HG03457 (cell line): ENCODE data around the gene ST6GALNAC3.

Experiments
- ATAC-seq: cut with Tn5 transposase; IDR thresholded peaks from one replicate; pipeline ENCODE4 v1.9.1; 2021; ENCODE audit warnings: moderate number of reproducible peaks; ENCODE audit not compliant: unreplicated experiment

Gene ST6GALNAC3

GRCh38 chr1:76186554-76187170 lies 112.1 kb downstream of the ST6GALNAC3 start:
- no peak for ATAC-seq

- no peak for ATAC-seq
Observed at GRCh38 chr1:76187436-76187835, 112.9 kb downstream of the ST6GALNAC3 start.

- no peak for ATAC-seq
Observed at GRCh38 chr1:76189310-76189709, 114.8 kb downstream of the ST6GALNAC3 start.

GRCh38 chr1:76190749-76191424 lies 116.3 kb downstream of the ST6GALNAC3 start:
- no peak for ATAC-seq

- ATAC-seq: no peak
Observed at GRCh38 chr1:76191561-76191960, 117.0 kb downstream of the ST6GALNAC3 start.

GRCh38 chr1:76198452-76198851 lies 123.9 kb downstream of the ST6GALNAC3 start:
- ATAC-seq: no peak

GRCh38 chr1:76202670-76203069 lies 128.1 kb downstream of the ST6GALNAC3 start:
- ATAC-seq: no peak

GRCh38 chr1:76203127-76203526 lies 128.6 kb downstream of the ST6GALNAC3 start:
- no peak for ATAC-seq

GRCh38 chr1:76209238-76209637 lies 134.7 kb downstream of the ST6GALNAC3 start:
- ATAC-seq: no peak

- no peak for ATAC-seq
Observed at GRCh38 chr1:76209648-76210047, 135.1 kb downstream of the ST6GALNAC3 start.

GRCh38 chr1:76210160-76210559 lies 135.6 kb downstream of the ST6GALNAC3 start:
- no peak for ATAC-seq

GRCh38 chr1:76218888-76219287 lies 144.3 kb downstream of the ST6GALNAC3 start:
- ATAC-seq: no peak

- ATAC-seq: no peak
Observed at GRCh38 chr1:76219366-76219818, 144.8 kb downstream of the ST6GALNAC3 start.

- no peak for ATAC-seq
Observed at GRCh38 chr1:76224752-76225151, 150.2 kb downstream of the ST6GALNAC3 start.

- no peak for ATAC-seq
Observed at GRCh38 chr1:76225526-76225925, 151.0 kb downstream of the ST6GALNAC3 start.

- no peak for ATAC-seq
Observed at GRCh38 chr1:76227621-76228020, 153.1 kb downstream of the ST6GALNAC3 start.

- ATAC-seq: no peak
Observed at GRCh38 chr1:76229279-76230005, 154.9 kb downstream of the ST6GALNAC3 start.

GRCh38 chr1:76230842-76231281 lies 156.3 kb downstream of the ST6GALNAC3 start:
- no peak for ATAC-seq

GRCh38 chr1:76231320-76231719 lies 156.8 kb downstream of the ST6GALNAC3 start:
- ATAC-seq: no peak

GRCh38 chr1:76232666-76233065 lies 158.1 kb downstream of the ST6GALNAC3 start:
- ATAC-seq: no peak

GRCh38 chr1:76234061-76234460 lies 159.5 kb downstream of the ST6GALNAC3 start:
- ATAC-seq: no peak

- no peak for ATAC-seq
Observed at GRCh38 chr1:76237211-76237610, 162.7 kb downstream of the ST6GALNAC3 start.
